Keratinocyte (primary cell): ENCODE measurements around the gene TSPAN17. TPM values are rescaled to one million over a fixed set of nuclear protein-coding genes. Genes with fewer than 3 reads are reported as not detected.

Experiments used
- DNase-seq: peaks from one replicate; pipeline ENCODE4 v3.0.0-alpha.2; 2011; ENCODE audit warnings: low read depth, missing footprints, low spot score
- FAIRE-seq: peaks from 2 replicates; lab custom pipeline; 2011; peaks lifted over from hg19 to GRCh38; lab: Jason Lieb, UNC
- H2AFZ ChIP-seq: 2 replicates; pipeline ENCODE4 v1.6.0; 2012; ENCODE audit warnings: low read length, control low read depth, inconsistent platforms; ENCODE audit not compliant: control insufficient read depth
- H3K27ac ChIP-seq: 2 replicates; pipeline ENCODE4 v1.5.1; 2011; ENCODE audit warnings: low read length; ENCODE audit not compliant: control insufficient read depth, insufficient read depth
- H3K27me3 ChIP-seq: 3 replicates; pipeline ENCODE4 v1.6.0; 2011; ENCODE audit warnings: low read length; ENCODE audit not compliant: control insufficient read depth, insufficient read depth; ENCODE audit errors: extremely low read depth
- H3K36me3 ChIP-seq, 2 experiments: 2 replicates in 1 of 2; 3 replicates in 1 of 2; pipeline ENCODE4 v1.5.1; 2011; ENCODE audit warnings: low read length in 2 of 2, mild to moderate bottlenecking in 1 of 2; ENCODE audit not compliant: control insufficient read depth in 2 of 2, insufficient read depth in 2 of 2; ENCODE audit errors: extremely low read depth in 1 of 2
- H3K4me1 ChIP-seq: 3 replicates; pipeline ENCODE4 v1.5.1; 2011; ENCODE audit warnings: low read length; ENCODE audit not compliant: control insufficient read depth, insufficient read depth; ENCODE audit errors: extremely low read depth
- H3K4me2 ChIP-seq: 3 replicates; pipeline ENCODE4 v1.6.0; 2011; ENCODE audit warnings: low read depth, low read length; ENCODE audit not compliant: control insufficient read depth, insufficient read depth; ENCODE audit errors: extremely low read depth
- H3K4me3 ChIP-seq, 3 experiments: fragments of 200-600 bp in 1 of 3; sonication (generic) in 1 of 3; 2 replicates in 2 of 3; 3 replicates in 1 of 3; pipeline ENCODE4 v1.5.1; 2011 to 2016; ENCODE audit warnings: low read length in 3 of 3, mild to moderate bottlenecking in 3 of 3, control low read depth in 2 of 3, inconsistent platforms in 1 of 3, low read depth in 1 of 3, mixed read lengths in 1 of 3, mixed run types in 1 of 3, moderate library complexity in 1 of 3; ENCODE audit not compliant: control insufficient read depth in 2 of 3, insufficient read depth in 2 of 3; ENCODE audit errors: extremely low read depth in 1 of 3
- H3K79me2 ChIP-seq: 2 replicates; pipeline ENCODE4 v1.6.0; 2012; ENCODE audit warnings: low read length; ENCODE audit not compliant: control insufficient read depth, insufficient read depth
- H3K9ac ChIP-seq: 3 replicates; pipeline ENCODE4 v1.6.0; 2011; ENCODE audit warnings: low read length; ENCODE audit not compliant: control insufficient read depth, insufficient read depth; ENCODE audit errors: extremely low read depth
- H3K9me1 ChIP-seq: 3 replicates; pipeline ENCODE4 v1.6.0; 2011; ENCODE audit warnings: low read length; ENCODE audit not compliant: control insufficient read depth, insufficient read depth; ENCODE audit errors: extremely low read depth
- H3K9me3 ChIP-seq: 2 replicates; pipeline ENCODE4 v1.5.1; 2012; ENCODE audit warnings: low read depth, low read length; ENCODE audit not compliant: control insufficient read depth
- H4K20me1 ChIP-seq: 3 replicates; pipeline ENCODE4 v1.6.0; 2011; ENCODE audit warnings: low read length; ENCODE audit not compliant: control insufficient read depth, insufficient read depth; ENCODE audit errors: extremely low read depth
- CTCF ChIP-seq, 3 experiments: IDR thresholded peaks in 1 of 3; conservative IDR thresholded peaks in 1 of 3; optimal IDR thresholded peaks in 1 of 3; 2 replicates in 2 of 3; 3 replicates in 1 of 3; pipeline versions ENCODE3 to v1.5.1; 2011; ENCODE audit warnings: low read length in 3 of 3, mild to moderate bottlenecking in 3 of 3, moderate library complexity in 2 of 3, control low read depth in 1 of 3, inconsistent platforms in 1 of 3; ENCODE audit not compliant: insufficient read depth in 2 of 3; ENCODE audit errors: extremely low read depth in 1 of 3
- EZH2 ChIP-seq: IDR thresholded peaks from one replicate; pipeline ENCODE4 v1.6.1; 2012; ENCODE audit warnings: inconsistent platforms, mild to moderate bottlenecking, low read length, moderate library complexity
- dilution Hi-C: fragments of 300-500 bp; cut with MboI; formaldehyde crosslinking; loops from one replicate; pipeline ENCODE4 v1.7.0; 2020; ENCODE audit warnings: low sequenced_read_pairs; ENCODE audit not compliant: extremely low pct_ligation_motif_present
- polyA plus RNA-seq, 5 experiments: library from polyadenylated mRNA; depleted of rRNA in 3 of 5; stranded (reverse) in 3 of 5; stranded (forward) in 1 of 5; unstranded in 1 of 5; fragments of >200 nt; gene quantifications; 1 replicate in 1 of 5; 2 replicates in 3 of 5; 3 replicates in 1 of 5; pipeline versions ENCODE4 v1.2.1 to v1.2.3, GENCODE V29; 2011 to 2012; ENCODE audit warnings: missing spikeins in 2 of 5, low read depth in 1 of 5, low replicate concordance in 1 of 5

The TSPAN17 gene
- polyA plus RNA-seq, 1 donor (not counting 4 experiments of a cell fraction or from before 2014, with no cell fraction given) = 53.1 TPM

- H3K9me3 ChIP-seq = no peaks in the 10 kb centered on the region
- H3K4me2 ChIP-seq = peak within 1 kb of the TSS; percentile 88
- H3K27ac ChIP-seq = no peak within 1 kb of the TSS
- FAIRE-seq (no peak), DNase-seq (no peak)
- peak within 1 kb of the TSS; percentile 62 for H2AFZ ChIP-seq
- H4K20me1 ChIP-seq = no peaks in the 10 kb centered on the region
- peaks cover 2% of the 10 kb centered on the region for H3K9me1 ChIP-seq
- peak within 1 kb of the TSS; percentile 44 for H3K9ac ChIP-seq
- H3K27me3 ChIP-seq = no peaks in the 10 kb centered on the region
- H3K36me3 ChIP-seq = no peaks in the 10 kb centered on the region
- no peaks in the 10 kb centered on the region for H3K79me2 ChIP-seq
- peaks cover 31% of the 10 kb centered on the region for H3K4me1 ChIP-seq
- peak within 1 kb of the TSS; percentile 61 to 75 (median 67) for H3K4me3 ChIP-seq
- no peak for TF ChIP-seq EZH2
- peak in 1 of 3 experiments; percentile 45 for TF ChIP-seq CTCF (optimal IDR thresholded peaks at IDR 0.05 in 1 of 3, IDR thresholded peaks at IDR 0.05 in 1 of 3, conservative IDR thresholded peaks at IDR 0.05 in 1 of 3; ENCODE audit: extremely low read depth in 1 of 3, insufficient read depth in 2 of 3, low read length in 3 of 3)
- dilution Hi-C loops = no loop called here
Observed at GRCh38 chr5:176609724-176610434, 37.4 kb upstream of the TSPAN17 start, which contains the start of gene GPRIN1. TSS of gene GPRIN1 (minus strand) at chr5:176610156. CDS start at chr5:176599834, 10,322 bp downstream.

GRCh38 chr5:176610435-176610773, 36.9 kb upstream of the TSPAN17 start:
- Histone ChIP-seq H3K4me3 (peak overlapping the region; percentile 45 to 75 (median 67)), H3K79me2 (no peaks in the 10 kb centered on the region), H3K9me3 (no peaks in the 10 kb centered on the region), H2AFZ (peak overlapping the region; percentile 62), H3K4me1 (peaks cover 35% of the 10 kb centered on the region), H3K27me3 (no peaks in the 10 kb centered on the region), H3K9me1 (peaks cover 2% of the 10 kb centered on the region), H4K20me1 (no peaks in the 10 kb centered on the region), H3K4me2 (peak overlapping the region; percentile 71), H3K36me3 (no peaks in the 10 kb centered on the region), H3K27ac (no peak overlapping the region), H3K9ac (no peak overlapping the region)
- dilution Hi-C loops = no loop called here
- TF ChIP-seq CTCF (optimal IDR thresholded peaks at IDR 0.05 in 1 of 3, IDR thresholded peaks at IDR 0.05 in 1 of 3, conservative IDR thresholded peaks at IDR 0.05 in 1 of 3; ENCODE audit: extremely low read depth in 1 of 3, insufficient read depth in 2 of 3, low read length in 3 of 3) = no peak
- no peak for TF ChIP-seq EZH2
- no peak for FAIRE-seq
- no peak for DNase-seq
